K562 (cell line): ENCODE measurements around the gene AP2A2. TPM values are rescaled to one million over a fixed set of nuclear protein-coding genes. Genes with fewer than 3 reads are reported as not detected.
A peak's percentile ranks its signal among the peaks of the same experiment; 100 is the strongest.

Experiments
- ATAC-seq: fragments of 200-7000 bp; cut with Tn5 transposase; 3 replicates; pipeline ENCODE4 v1.9.1; 2020; ENCODE audit warnings: moderate library complexity
- Bru-seq: library from RNA; stranded (reverse); fragments of 400-500 nt; gene quantifications from one replicate; lab custom pipeline; 2021; lab: Mats Ljungman, UMichigan
- BruChase-seq, 2 experiments: library from RNA; stranded (reverse); fragments of 400-500 nt; gene quantifications; one replicate each; lab custom pipeline; 2021; lab: Mats Ljungman, UMichigan
- BruUV-seq: library from RNA; stranded (reverse); fragments of 400-500 nt; replicated peaks from 2 replicates; lab custom pipeline; 2021; lab: Mats Ljungman, UMichigan
- CTCF ChIA-PET: fragments of 300-600 bp; formaldehyde crosslinking; extraction: SDS; loops from one replicate; lab custom pipeline; 2021; ENCODE audit warnings: low intra/inter-chr PET ratio; lab: Yijun Ruan, JAX
- POLR2A ChIA-PET: fragments of 300-600, 350-650 bp; sonication (Branson Sonifier 250); formaldehyde crosslinking; extraction: SDS; loops from one replicate; lab custom pipeline; 2021; ENCODE audit warnings: antibody characterized with exemption, inconsistent platforms; lab: Yijun Ruan, JAX
- DNase-seq, 4 experiments: peaks; one replicate each; pipeline versions ENCODE4 v3.0.0 to v3.0.0-alpha.2; 2011 to 2018; ENCODE audit warnings: low spot score in 3 of 4, mixed read lengths in 3 of 4; ENCODE audit errors: extremely low read depth in 1 of 4
- FAIRE-seq: peaks from 2 replicates; lab custom pipeline; 2011; peaks lifted over from hg19 to GRCh38; lab: Jason Lieb, UNC
- H2AFZ ChIP-seq: 2 replicates; pipeline ENCODE4 v1.6.0; 2011; ENCODE audit warnings: low read depth, low read length, control low read depth, inconsistent platforms
- H3K27ac ChIP-seq: fragments of 200-600 bp; 3 replicates; pipeline ENCODE4 v1.8.0; 2011; ENCODE audit warnings: low read depth, mild to moderate bottlenecking, control low read depth, inconsistent platforms, low read length, moderate library complexity, mixed read lengths; ENCODE audit errors: extremely low read depth
- H3K27me3 ChIP-seq, 2 experiments: fragments of 300-600 bp in 1 of 2; 2 replicates in 1 of 2; 3 replicates in 1 of 2; pipeline versions ENCODE4 v1.6.0 to v1.8.0; 2011; ENCODE audit warnings: inconsistent platforms in 2 of 2, low read length in 2 of 2, mild to moderate bottlenecking in 1 of 2, mixed read lengths in 1 of 2, moderate library complexity in 1 of 2; ENCODE audit not compliant: control insufficient read depth in 2 of 2, insufficient read depth in 2 of 2
- H3K36me3 ChIP-seq: fragments of 300-600 bp; 3 replicates; pipeline ENCODE4 v1.8.0; 2011; ENCODE audit warnings: mild to moderate bottlenecking, low read length, inconsistent platforms; ENCODE audit not compliant: control insufficient read depth, insufficient read depth
- H3K4me1 ChIP-seq, 2 experiments: fragments of 200-600 bp in 1 of 2; replicated peaks in 1 of 2; 2 replicates in 1 of 2; 3 replicates in 1 of 2; pipeline versions ENCODE4 v1.5.1 to v1.8.0; 2011; ENCODE audit warnings: inconsistent platforms in 2 of 2, low read length in 2 of 2, mild to moderate bottlenecking in 1 of 2, mixed read lengths in 1 of 2, moderate library complexity in 1 of 2; ENCODE audit not compliant: control insufficient read depth in 2 of 2, insufficient read depth in 2 of 2
- H3K4me2 ChIP-seq: 2 replicates; pipeline ENCODE4 v1.6.1; 2011; ENCODE audit warnings: low read length, control low read depth, inconsistent platforms, mixed read lengths; ENCODE audit not compliant: insufficient read depth
- H3K4me3 ChIP-seq: fragments of 200-600 bp; sonication (generic), shearing (Covaris generic); 2 replicates; pipeline ENCODE4 v1.5.1; 2016; ENCODE audit warnings: control low read depth, inconsistent platforms
- H3K79me2 ChIP-seq: fragments of 200-600 bp; 3 replicates; pipeline ENCODE4 v1.8.0; 2011; ENCODE audit warnings: low read length, inconsistent platforms; ENCODE audit not compliant: control insufficient read depth, insufficient read depth
- H3K9ac ChIP-seq, 2 experiments: 2 replicates each; pipeline versions ENCODE4 v1.6.0 to v1.6.1; 2011; ENCODE audit warnings: low read depth in 2 of 2, low read length in 2 of 2, control low read depth in 1 of 2, inconsistent platforms in 1 of 2, mild to moderate bottlenecking in 1 of 2, mixed read lengths in 1 of 2; ENCODE audit not compliant: insufficient read depth in 1 of 2
- H3K9me1 ChIP-seq: one replicate; pipeline ENCODE4 v1.6.0; 2011; ENCODE audit warnings: inconsistent platforms, mild to moderate bottlenecking, low read length, moderate library complexity; ENCODE audit not compliant: control insufficient read depth, insufficient read depth
- H3K9me3 ChIP-seq: replicated peaks from 2 replicates; pipeline ENCODE4 v1.5.1; 2011; ENCODE audit warnings: low read depth, low read length, inconsistent platforms; ENCODE audit not compliant: control insufficient read depth, insufficient read depth
- H4K20me1 ChIP-seq: replicated peaks from 2 replicates; pipeline ENCODE4 v1.6.1; 2011; ENCODE audit warnings: low read length, inconsistent platforms, mixed read lengths; ENCODE audit not compliant: control insufficient read depth, insufficient read depth
- ATF7 ChIP-seq: fragments of 450-650 bp; IDR thresholded peaks from 2 replicates; pipeline ENCODE4 v1.7.1; 2014; ENCODE audit warnings: mild to moderate bottlenecking, moderate library complexity
- CHD1 ChIP-seq: fragments of 200-600 bp; sonication (generic); IDR thresholded peaks from one replicate; pipeline ENCODE4 v1.6.1; 2012; ENCODE audit warnings: mild to moderate bottlenecking, moderate library complexity, low read length, inconsistent platforms
- CXXC5 ChIP-seq: fragments of 250-450 bp; sonication (Bioruptor Pico); IDR thresholded peaks from 2 replicates; pipeline ENCODE4 v1.8.0; 2022; ENCODE audit warnings: inconsistent platforms, mild to moderate bottlenecking, moderate library complexity
- HNRNPL ChIP-seq: fragments of 200-400 bp; formaldehyde crosslinking; IDR thresholded peaks from 2 replicates; pipeline ENCODE4 v1.6.1; 2017; ENCODE audit warnings: low read depth, mild to moderate bottlenecking, low read length
- ILF3 ChIP-seq: fragments of 450-650 bp; IDR thresholded peaks from 2 replicates; pipeline ENCODE4 v1.6.1; 2018; ENCODE audit warnings: antibody characterized with exemption, mild to moderate bottlenecking, moderate library complexity, borderline replicate concordance
- MAZ ChIP-seq, 2 experiments: fragments of 450-650 bp in 1 of 2; sonication (generic) in 1 of 2; formaldehyde crosslinking; IDR thresholded peaks in 1 of 2; conservative IDR thresholded peaks in 1 of 2; 2 replicates each; pipeline versions ENCODE4 v1.4.0 to v1.5.0; 2020; ENCODE audit warnings: mild to moderate bottlenecking in 1 of 2, missing genetic modification reagents in 1 of 2
- POLR2AphosphoS5 ChIP-seq: IDR thresholded peaks from 2 replicates; pipeline ENCODE4 v1.6.1; 2011; ENCODE audit warnings: mild to moderate bottlenecking, low read depth, low read length, moderate library complexity; ENCODE audit not compliant: control insufficient read depth, insufficient read depth
- RB1 ChIP-seq: fragments of 450-650 bp; IDR thresholded peaks from 2 replicates; pipeline ENCODE4 v1.6.1; 2017; ENCODE audit warnings: low read depth, mild to moderate bottlenecking
- XRCC3 ChIP-seq: fragments of 450-650 bp; IDR thresholded peaks from 2 replicates; pipeline ENCODE4 v1.6.1; 2017; ENCODE audit warnings: mild to moderate bottlenecking, moderate library complexity
- ZBTB7A ChIP-seq: IDR thresholded peaks from 2 replicates; pipeline ENCODE4 v1.6.1; 2011; ENCODE audit warnings: low read depth, mild to moderate bottlenecking, low read length, moderate library complexity, borderline replicate concordance; ENCODE audit not compliant: control insufficient read depth
- ZNF589 ChIP-seq: fragments of 200-800 bp; sonication (Bioruptor generic); IDR thresholded peaks from 2 replicates; pipeline ENCODE4 v1.6.1; 2016; ENCODE audit warnings: low read depth, missing genetic modification characterization, missing compliant biosample characterization
- WGBS: fragments of 100-300 bp; shearing (Covaris generic); methylation state at CpG from one replicate; pipeline ENCODE4 v1.1.6; 2016; ENCODE audit warnings: low coverage, mixed read lengths; ENCODE audit not compliant: insufficient coverage; ENCODE audit errors: missing lambda C conversion rate; 5-methylcytosine and 5-hydroxymethylcytosine counted together
- in situ Hi-C: fragments of 300-500 bp; cut with MboI; formaldehyde crosslinking; loops from 4 replicates; pipeline ENCODE4 v1.15.0; 2018; ENCODE audit warnings: inconsistent platforms, mixed read lengths
- intact Hi-C: fragments of 100-400 bp; cut with micrococcal nuclease; formaldehyde crosslinking; loops from 2 replicates; pipeline ENCODE4 v1.14.2; 2022
- long read RNA-seq, 3 experiments: library from polyadenylated mRNA in 2 of 3; library from RNA in 1 of 3; unstranded in 2 of 3; stranded (forward) in 1 of 3; transcript quantifications; one replicate each; pipeline ENCODE4 v2.0.0, GENCODE V29; 2019 to 2022
- polyA minus RNA-seq, 3 experiments: library from RNA; depleted of rRNA, polyadenylated mRNA; stranded (reverse); fragments of >200 nt; gene quantifications; 2 replicates each; pipeline ENCODE4 v1.2.3, GENCODE V29; 2011
- polyA plus RNA-seq, 8 experiments: library from polyadenylated mRNA; depleted of rRNA in 4 of 8; stranded (reverse) in 5 of 8; unstranded in 3 of 8; fragments of >200 nt; fragmentation: Nextera tagmentation in 2 of 8; fragmentation: Illumina TruSeq in 1 of 8; extraction: Ambion mirVana in 2 of 8; extraction: Trizol in 1 of 8; gene quantifications; 2 replicates each; pipeline versions ENCODE4 v1.2.1 to v1.2.3, GENCODE V29; 2011 to 2014; ENCODE audit warnings: inconsistent platforms in 1 of 8, missing spikeins in 1 of 8
- total RNA-seq, 7 experiments: library from RNA; depleted of rRNA in 6 of 7; stranded (reverse); fragments of >200 nt in 6 of 7; fragmentation: Illumina TruSeq in 2 of 7; extraction: Trizol in 2 of 7; gene quantifications; 2 replicates each; pipeline versions ENCODE4 v1.2.1 to v1.2.3, GENCODE V29; 2011 to 2021; ENCODE audit warnings: low replicate concordance in 1 of 7
- TF ChIP-seq, protein P1 (sequence below), 2 experiments: fragments of 250-450 bp in 1 of 2; fragments of 450-650 bp in 1 of 2; sonication (Bioruptor Pico) in 1 of 2; IDR thresholded peaks; 2 replicates each; pipeline versions ENCODE4 v1.6.1 to v1.8.0; 2016 to 2021; ENCODE audit warnings: mild to moderate bottlenecking in 2 of 2, moderate library complexity in 2 of 2, missing compliant biosample characterization in 1 of 2, missing genetic modification characterization in 1 of 2
- TF ChIP-seq, protein P2 (sequence below): sonication (generic); IDR thresholded peaks from 2 replicates; pipeline ENCODE4 v1.6.1; 2016

AP2A2 gene
- total RNA-seq (2011; cell fraction: chromatin; rRNA removed; ENCODE audit: low replicate concordance), result 125 and 255 TPM in 2 replicates
- total RNA-seq (2011; cell fraction: nucleolus; rRNA removed), result 84.6 and 90.9 TPM in 2 replicates
- total RNA-seq (2011; cell fraction: nucleoplasm; rRNA removed), result 84.5 and 112 TPM in 2 replicates
- 8.1 and 11.0 TPM in 2 replicates for total RNA-seq (2014; rRNA removed)
- 11.9 and 16.2 TPM in 2 replicates for total RNA-seq (2014; rRNA removed; fragmentation: Illumina TruSeq; extraction: Trizol)
- 19.8 and 22.8 TPM in 2 replicates for total RNA-seq (2015; rRNA removed; fragmentation: Illumina TruSeq; extraction: Trizol)
- total RNA-seq (2021), result 26.2 and 33.3 TPM in 2 replicates
- polyA plus RNA-seq (2011; rRNA removed), result 27.7 and 30.6 TPM in 2 replicates
- 20.2 and 29.9 TPM in 2 replicates for polyA plus RNA-seq (2011; cell fraction: cytosol; rRNA removed)
- 82.5 and 86.1 TPM in 2 replicates for polyA plus RNA-seq (2011; cell fraction: nucleus; rRNA removed)
- polyA plus RNA-seq (2012), result 31.2 and 48.0 TPM in 2 replicates
- 29.5 and 41.7 TPM in 2 replicates for polyA plus RNA-seq (2014; fragmentation: Illumina TruSeq; extraction: Trizol)
- polyA plus RNA-seq (2014; fragmentation: Nextera tagmentation; extraction: Ambion mirVana), result 1 to 10 TPM in 1 of 2 experiments, under 1 TPM in 1; 0.69 to 1.3 TPM
- 15.2 and 16.7 TPM in 2 replicates for polyA plus RNA-seq (2014; rRNA removed)
- polyA minus RNA-seq (2011; rRNA and poly(A)+ RNA removed), result 21.8 and 29.8 TPM in 2 replicates
- 76.6 and 78.5 TPM in 2 replicates for polyA minus RNA-seq (2011; cell fraction: cytosol; rRNA and poly(A)+ RNA removed)
- 26.1 and 39.5 TPM in 2 replicates for polyA minus RNA-seq (2011; cell fraction: nucleus; rRNA and poly(A)+ RNA removed)
- Bru-seq, nascent RNA, result percentile 61 among the genes with signal in this experiment
- BruChase-seq, experiment 1, labeled RNA remaining after a 2-hour chase, result percentile 64 among the genes with signal in this experiment
- percentile 68 among the genes with signal in this experiment for BruChase-seq, experiment 2, labeled RNA remaining after a 6-hour chase
- long read RNA-seq, experiment 1, full-length matches to known transcripts, result 13 of 37 reads
- long read RNA-seq, experiment 1, partial matches to known transcripts, result 13 of 37 reads
- long read RNA-seq, experiment 1, other reads (novel, unspliced or antisense), result 11 of 37 reads
- long read RNA-seq, experiment 2, partial matches to known transcripts, result 12 of 32 reads
- long read RNA-seq, experiment 2, other reads (novel, unspliced or antisense), result 19 of 32 reads
- long read RNA-seq, experiment 3, partial matches to known transcripts, result 0 of 1 reads
- long read RNA-seq, experiment 3, other reads (novel, unspliced or antisense), result 1 of 1 reads

- POLR2A ChIA-PET, result interaction anchor here (0.6 kb wide), 1 partner anchor 14 kb away, joined by 3 read pairs; no protein-coding TSS in a partner anchor
- CTCF ChIA-PET, result interaction anchor here (0.6 to 0.7 kb wide), 2 partner anchors 198 to 227 kb away, joined by 3 to 4 read pairs; no protein-coding TSS in a partner anchor
- WGBS, result 6% methylated on average over 47 of the region's 124 CpGs
- peaks cover 4% of the 10 kb centered on the region for H3K9me1 ChIP-seq
- FAIRE-seq (peak; percentile 72), DNase-seq (peak; percentile 93 to 96 (median 95)), ATAC-seq (peak; percentile 89)
- peak within 1 kb of the TSS; percentile 89 for H3K4me3 ChIP-seq
- BruUV-seq, result no TSS peak
- H2AFZ ChIP-seq, result peak within 1 kb of the TSS; percentile 98
- intact Hi-C loops, result no loop called here
- in situ Hi-C loops, result no loop called here
- no peaks in the 10 kb centered on the region for H3K27me3 ChIP-seq
- H3K79me2 ChIP-seq, result peaks cover 31% of the 10 kb centered on the region
- H3K36me3 ChIP-seq, result peaks cover 17% of the 10 kb centered on the region; the same call in 1 of the 3 replicates
- peaks cover 19 to 52% of the 10 kb centered on the region in 2 experiments for H3K4me1 ChIP-seq
- peak within 1 kb of the TSS; percentile 79 to 95 for H3K9ac ChIP-seq
- peak within 1 kb of the TSS; percentile 76 for H3K4me2 ChIP-seq
- no peaks in the 10 kb centered on the region for H3K9me3 ChIP-seq
- peak within 1 kb of the TSS; percentile 85; the same call in 2 of the 3 replicates for H3K27ac ChIP-seq
- H4K20me1 ChIP-seq, result no peaks in the 10 kb centered on the region; the same call in 1 of the 2 replicates
- peak; percentile 46; the same call in 1 of the 2 replicates for TF ChIP-seq ZBTB7A
- peak; percentile 96 for TF ChIP-seq RB1
- TF ChIP-seq ILF3, result no peak
- TF ChIP-seq ATF7, result peak; percentile 60; the same call in 1 of the 2 replicates
- no peak for TF ChIP-seq XRCC3
- TF ChIP-seq, protein P1, sequence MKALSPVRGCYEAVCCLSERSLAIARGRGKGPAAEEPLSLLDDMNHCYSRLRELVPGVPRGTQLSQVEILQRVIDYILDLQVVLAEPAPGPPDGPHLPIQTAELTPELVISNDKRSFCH (CRISPR knock-in tag; IDR thresholded peaks at IDR 0.05), result no peak
- TF ChIP-seq, protein P1 (tag; IDR thresholded peaks at IDR 0.05), result peak; percentile 89
- TF ChIP-seq ZNF589 (CRISPR knock-in tag), result peak; percentile 97
- 0 out of 2 replicates have a peak, but pooled peaks have one; percentile 38 for TF ChIP-seq POLR2AphosphoS5
- 0 out of 2 replicates have a peak, but pooled peaks have one; percentile 8 for TF ChIP-seq HNRNPL
- peak; percentile 100 for TF ChIP-seq CXXC5
- TF ChIP-seq, protein P2, sequence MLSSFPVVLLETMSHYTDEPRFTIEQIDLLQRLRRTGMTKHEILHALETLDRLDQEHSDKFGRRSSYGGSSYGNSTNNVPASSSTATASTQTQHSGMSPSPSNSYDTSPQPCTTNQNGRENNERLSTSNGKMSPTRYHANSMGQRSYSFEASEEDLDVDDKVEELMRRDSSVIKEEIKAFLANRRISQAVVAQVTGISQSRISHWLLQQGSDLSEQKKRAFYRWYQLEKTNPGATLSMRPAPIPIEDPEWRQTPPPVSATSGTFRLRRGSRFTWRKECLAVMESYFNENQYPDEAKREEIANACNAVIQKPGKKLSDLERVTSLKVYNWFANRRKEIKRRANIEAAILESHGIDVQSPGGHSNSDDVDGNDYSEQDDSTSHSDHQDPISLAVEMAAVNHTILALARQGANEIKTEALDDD, result no peak
- TF ChIP-seq CHD1, result peak; percentile 70
- peak; percentile 8 to 85; a peak in 1 of 4 replicates for TF ChIP-seq MAZ (CRISPR knock-in tag; conservative IDR thresholded peaks at IDR 0.05 in 1 of 2, IDR thresholded peaks at IDR 0.05 in 1 of 2)
Observed at GRCh38 chr11:925496-926301, at the start of gene AP2A2. AP2A2 (plus strand) TSS chr11:925870; CDS start chr11:926022, 152 bp downstream.
